HG02798 (cell line): Measurements from ENCODE around the gene WTIP.
"Not testable (repeated sequence)": the region's sequence is repeated elsewhere in the genome, so short reads cannot be mapped to it uniquely, and the experiment has no call there.

ENCODE experiments used
- ATAC-seq: cut with Tn5 transposase; IDR thresholded peaks from one replicate; pipeline ENCODE4 v1.9.1; 2021; ENCODE audit warnings: mild to moderate bottlenecking; ENCODE audit not compliant: unreplicated experiment, poor library complexity

WTIP gene

DNA sequence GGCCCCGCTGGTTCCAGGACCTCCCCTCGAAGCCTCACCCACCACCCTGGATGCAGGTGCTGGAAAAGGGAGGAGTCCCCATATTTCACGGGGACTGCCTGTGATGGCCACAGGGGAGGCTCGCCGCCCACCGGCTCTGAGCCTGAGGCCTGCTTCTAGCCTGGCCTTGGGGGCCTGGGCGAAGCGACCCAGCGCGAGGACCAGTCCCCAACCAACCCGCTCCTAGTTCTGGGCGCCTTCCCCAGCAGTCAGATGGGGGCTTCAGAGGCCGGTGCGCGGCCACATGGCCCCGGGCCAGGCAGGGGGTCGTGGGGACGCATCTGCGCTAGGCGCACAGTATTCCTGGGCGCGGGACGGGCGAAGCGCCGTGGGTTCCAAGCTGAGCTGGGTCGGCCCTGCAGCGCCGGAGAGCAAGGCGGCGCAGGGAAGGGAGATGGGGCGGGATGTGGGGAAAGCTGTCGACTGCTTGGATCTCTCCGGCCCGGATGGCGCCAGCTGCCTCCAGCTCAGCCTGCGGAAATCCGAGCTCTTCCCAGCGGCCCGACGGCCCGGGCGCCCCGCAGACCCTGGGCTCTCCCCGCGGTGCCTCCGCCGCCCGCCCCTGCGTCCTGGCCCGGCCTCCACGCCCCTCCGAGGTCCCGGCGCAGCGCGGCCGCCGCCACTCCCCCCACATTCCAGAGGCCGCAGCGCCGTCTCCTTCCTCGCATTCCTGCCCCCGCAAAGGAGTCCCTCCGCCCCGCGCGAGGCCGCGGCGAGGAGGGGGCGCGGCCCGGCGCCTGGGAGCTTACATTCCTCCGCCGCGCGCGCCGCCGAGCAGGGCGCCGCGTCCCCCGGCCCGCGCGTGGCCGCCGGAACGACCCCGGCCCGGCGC lies at the start of gene WTIP:
Gene WTIP (plus strand): TSS at position 788 of the 871 bp plus-strand sequence. CDS start 217 bp downstream, outside the sequence.
- no peak for ATAC-seq

DNA sequence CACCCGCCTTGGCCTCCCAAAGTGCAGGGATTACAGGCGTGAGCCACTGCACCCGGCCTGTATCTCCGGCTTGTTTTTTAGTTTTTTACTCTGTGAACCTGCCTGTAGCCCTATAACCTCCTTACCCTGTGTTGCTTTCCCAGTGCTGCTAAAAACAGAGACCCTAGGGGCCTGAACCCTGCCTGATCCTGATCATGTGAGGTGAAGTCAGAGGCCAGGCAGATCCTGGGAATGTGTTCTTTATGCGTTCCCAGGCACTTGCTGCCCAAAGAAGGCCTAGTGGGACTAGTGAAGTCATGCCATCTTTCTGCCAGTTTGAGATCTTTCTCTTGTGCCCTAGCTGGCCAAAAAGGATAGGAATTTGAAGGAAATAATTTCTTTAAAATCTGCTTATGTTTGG lies 48.8 kb upstream of the WTIP start:
- ATAC-seq, result no peak

- ATAC-seq, result no peak
These were observed 44.8 kb upstream of the WTIP start for GRCh38 chr19:34436716-34437115.

DNA sequence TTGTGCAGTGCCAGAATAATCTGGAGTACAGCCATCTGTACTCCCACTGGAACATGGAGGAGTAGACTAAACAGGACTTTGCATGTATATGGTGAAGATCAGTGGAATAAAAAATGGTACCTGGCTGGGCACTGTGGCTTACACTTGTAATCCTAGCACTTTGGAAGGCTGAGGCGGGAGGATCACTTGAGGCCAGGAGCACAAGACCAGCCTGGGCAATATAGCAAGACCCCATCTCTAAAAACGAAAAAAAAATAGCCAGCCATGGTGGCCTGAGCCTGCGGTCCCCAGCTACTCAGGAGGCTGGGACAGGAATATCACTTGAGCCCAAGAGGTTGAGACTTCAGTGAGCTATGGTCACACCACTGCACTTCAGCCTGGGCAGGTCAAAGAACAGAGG lies 33.4 kb upstream of the WTIP start:
- ATAC-seq, result no peak

DNA sequence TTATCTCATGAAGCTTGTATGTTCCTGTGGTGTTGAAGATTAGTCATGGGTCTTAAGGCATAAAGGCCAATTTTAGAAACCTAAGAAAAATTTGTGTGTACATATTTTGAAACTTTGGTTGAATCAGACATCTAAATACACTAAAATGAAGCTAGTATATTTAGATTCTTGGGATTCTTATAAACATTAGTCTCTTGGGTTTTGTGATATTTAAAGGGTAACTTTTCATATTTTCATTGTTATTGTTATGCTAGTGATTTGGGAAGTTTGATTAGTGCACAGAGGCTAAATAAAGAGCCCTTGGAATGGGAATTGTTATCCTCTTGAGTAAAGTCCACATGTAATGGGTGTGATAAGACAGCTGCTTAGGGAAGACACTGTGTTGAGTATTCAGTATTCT lies 28.8 kb upstream of the WTIP start:
- ATAC-seq, result no peak

GRCh38 chr19:34454091-34454490 lies 27.5 kb upstream of the WTIP start:
- no peak for ATAC-seq

GRCh38 chr19:34454685-34455084 lies 26.9 kb upstream of the WTIP start:
- no peak for ATAC-seq

- not testable (repeated sequence) for ATAC-seq
These were observed 25.6 kb upstream of the WTIP start for GRCh38 chr19:34455783-34456480.

- no peak for ATAC-seq
These were observed 24.1 kb upstream of the WTIP start for GRCh38 chr19:34457446-34457845.

GRCh38 chr19:34458677-34459076 lies 22.9 kb upstream of the WTIP start:
- ATAC-seq, result no peak

GRCh38 chr19:34459614-34460013 lies 21.9 kb upstream of the WTIP start:
- ATAC-seq, result no peak

DNA sequence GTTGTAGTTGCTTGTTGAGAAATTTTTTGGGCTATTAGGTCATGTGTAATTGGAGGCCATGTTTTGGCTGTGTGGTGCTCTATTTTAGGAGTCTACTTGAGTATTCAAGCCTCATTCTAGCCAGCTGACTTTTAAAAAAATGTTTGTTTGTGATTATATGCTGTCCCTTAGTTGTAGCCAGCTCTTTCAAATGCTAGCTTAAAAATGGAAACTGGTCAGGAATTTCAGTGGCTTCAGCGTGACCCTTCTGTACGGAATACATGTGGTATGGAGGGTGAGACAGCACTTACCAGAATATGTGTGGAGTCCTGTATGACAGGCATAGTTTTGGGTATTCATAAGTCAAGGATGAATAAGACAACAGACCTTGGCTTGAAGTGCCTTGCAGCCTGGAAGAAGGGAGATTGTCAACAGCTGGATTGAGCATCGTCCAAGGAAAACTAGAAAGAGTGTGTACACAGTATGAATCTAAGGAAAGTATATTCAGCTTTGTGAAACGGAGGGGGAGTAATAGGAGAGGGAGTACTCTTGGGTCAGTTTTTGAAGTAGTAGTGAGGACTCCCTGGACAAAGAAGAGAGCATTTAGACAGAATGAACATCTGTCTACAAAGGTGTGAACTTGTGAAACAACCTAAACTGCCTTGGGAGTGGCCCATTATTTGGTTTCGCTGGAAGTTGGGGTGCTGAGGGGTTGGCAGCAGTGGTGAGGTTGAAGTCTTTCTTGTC lies 20.0 kb upstream of the WTIP start:
- no peak for ATAC-seq

GRCh38 chr19:34464785-34465184 lies 16.8 kb upstream of the WTIP start:
- ATAC-seq, result not testable (repeated sequence)

GRCh38 chr19:34468409-34468808 lies 13.1 kb upstream of the WTIP start:
- no peak for ATAC-seq

GRCh38 chr19:34469026-34469425 lies 12.5 kb upstream of the WTIP start:
- ATAC-seq, result not testable (repeated sequence)

DNA sequence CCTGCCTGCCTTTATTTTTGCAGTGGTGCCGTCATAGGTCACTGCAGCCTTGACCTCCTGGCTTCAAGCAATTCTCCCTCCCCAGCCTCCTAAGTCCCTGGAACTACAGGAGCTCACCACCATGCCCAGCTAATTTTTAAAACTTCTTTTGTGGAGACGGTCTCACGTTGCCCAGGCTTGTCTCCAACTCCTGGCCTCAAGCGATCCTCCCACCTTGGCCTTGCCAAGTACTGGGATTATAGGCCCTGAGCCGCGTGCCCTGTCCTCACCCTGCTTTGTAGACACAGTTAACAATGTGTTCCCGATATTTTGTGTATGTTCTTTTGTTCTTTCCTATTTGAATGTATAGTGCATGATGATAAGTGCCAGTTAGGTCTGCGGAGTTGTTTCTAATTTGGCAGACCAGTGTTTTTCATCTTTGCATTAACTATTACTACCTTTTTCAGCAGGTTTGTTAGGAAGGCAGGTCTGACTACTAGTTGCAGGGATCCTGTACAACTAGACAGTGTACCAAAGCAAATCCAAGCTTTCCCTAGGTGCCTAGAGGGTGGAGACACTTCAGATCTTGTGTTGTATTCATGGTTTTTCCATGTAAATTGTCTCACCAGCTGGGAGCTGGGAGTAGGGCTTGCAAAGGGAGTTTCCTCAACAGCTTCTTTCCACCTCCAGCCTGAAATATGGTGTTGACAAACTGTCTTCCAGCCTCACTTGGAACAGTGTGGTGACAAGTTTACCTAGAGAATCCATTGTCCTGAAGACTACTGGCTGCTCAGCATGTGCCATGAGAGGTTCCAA lies 9.5 kb upstream of the WTIP start:
- ATAC-seq, result no peak

DNA sequence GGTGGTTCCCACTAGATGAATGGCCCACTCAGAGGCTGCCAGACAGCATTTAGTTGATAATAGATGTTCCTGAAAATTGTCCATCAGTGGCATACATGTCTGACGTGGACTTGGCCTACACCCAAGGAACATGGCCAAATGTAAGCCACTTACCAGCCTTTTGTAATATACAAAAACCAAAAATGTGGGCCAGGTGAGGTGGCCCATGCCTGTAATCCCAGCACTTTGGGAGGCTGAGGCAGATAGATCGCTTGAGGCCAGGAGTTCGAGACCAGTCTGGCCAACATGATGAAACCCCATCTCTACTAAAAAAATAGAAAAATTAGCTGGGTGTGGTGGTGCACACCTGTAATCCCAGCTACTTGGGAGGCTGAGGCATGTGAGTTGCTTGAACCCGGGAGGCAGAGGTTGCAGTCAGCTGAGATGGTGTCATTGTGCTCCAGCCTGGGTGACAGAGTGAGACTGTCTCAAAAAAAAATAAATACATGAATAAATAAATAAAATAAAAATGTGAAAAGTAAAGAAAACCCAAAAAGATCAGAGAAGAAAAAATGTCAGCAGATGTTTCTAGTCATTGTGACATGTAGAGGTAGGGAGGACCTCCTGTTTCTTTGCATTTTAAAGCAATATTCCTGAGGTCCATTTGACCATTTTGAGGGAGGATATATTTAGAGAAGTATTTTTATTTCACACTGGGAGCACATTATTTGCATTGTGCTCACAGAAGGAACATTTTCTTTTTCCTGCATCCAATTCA lies 7.1 kb upstream of the WTIP start:
- no peak for ATAC-seq

- no peak for ATAC-seq
These were observed 6.3 kb upstream of the WTIP start for GRCh38 chr19:34475026-34475974.
